ENCODE results near the gene NAPB.

- TF ChIP-seq, protein P1, sequence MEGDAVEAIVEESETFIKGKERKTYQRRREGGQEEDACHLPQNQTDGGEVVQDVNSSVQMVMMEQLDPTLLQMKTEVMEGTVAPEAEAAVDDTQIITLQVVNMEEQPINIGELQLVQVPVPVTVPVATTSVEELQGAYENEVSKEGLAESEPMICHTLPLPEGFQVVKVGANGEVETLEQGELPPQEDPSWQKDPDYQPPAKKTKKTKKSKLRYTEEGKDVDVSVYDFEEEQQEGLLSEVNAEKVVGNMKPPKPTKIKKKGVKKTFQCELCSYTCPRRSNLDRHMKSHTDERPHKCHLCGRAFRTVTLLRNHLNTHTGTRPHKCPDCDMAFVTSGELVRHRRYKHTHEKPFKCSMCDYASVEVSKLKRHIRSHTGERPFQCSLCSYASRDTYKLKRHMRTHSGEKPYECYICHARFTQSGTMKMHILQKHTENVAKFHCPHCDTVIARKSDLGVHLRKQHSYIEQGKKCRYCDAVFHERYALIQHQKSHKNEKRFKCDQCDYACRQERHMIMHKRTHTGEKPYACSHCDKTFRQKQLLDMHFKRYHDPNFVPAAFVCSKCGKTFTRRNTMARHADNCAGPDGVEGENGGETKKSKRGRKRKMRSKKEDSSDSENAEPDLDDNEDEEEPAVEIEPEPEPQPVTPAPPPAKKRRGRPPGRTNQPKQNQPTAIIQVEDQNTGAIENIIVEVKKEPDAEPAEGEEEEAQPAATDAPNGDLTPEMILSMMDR (IDR thresholded peaks at IDR 0.05), result no peak
- TF ChIP-seq ZFX (IDR thresholded peaks at IDR 0.05; ENCODE audit: borderline replicate concordance), result no peak
Measured at GRCh38 chr20:23341073-23341472, 80.2 kb downstream of the NAPB start.

All from 22Rv1 (cell line).